HCT116 (cell line): ENCODE data around the gene SRSF5.

ENCODE experiments used
- CTCF ChIP-seq, 3 experiments: fragments of 200-600 bp in 1 of 3; sonication (generic) in 1 of 3; IDR thresholded peaks in 2 of 3; conservative IDR thresholded peaks in 1 of 3; 2 replicates each; pipeline ENCODE4 v1.5.1; 2012 to 2017; ENCODE audit warnings: low read depth in 2 of 3, low read length in 2 of 3, antibody characterized with exemption in 1 of 3, borderline replicate concordance in 1 of 3, control low read depth in 1 of 3, mild to moderate bottlenecking in 1 of 3, mixed read lengths in 1 of 3, mixed run types in 1 of 3, moderate library complexity in 1 of 3; ENCODE audit not compliant: insufficient read depth in 1 of 3
- EZH2 ChIP-seq: fragments of 200-600 bp; sonication (generic); IDR thresholded peaks from 2 replicates; pipeline ENCODE4 v1.6.1; 2017; ENCODE audit warnings: antibody characterized with exemption, mixed run types
- JUND ChIP-seq: IDR thresholded peaks from 2 replicates; pipeline ENCODE4 v1.6.1; 2012
- POLR2A ChIP-seq: IDR thresholded peaks from 2 replicates; pipeline ENCODE4 v1.7.0; 2011; ENCODE audit warnings: borderline replicate concordance; ENCODE audit not compliant: insufficient read depth, insufficient read length; ENCODE audit errors: extremely low read depth
- POLR2AphosphoS5 ChIP-seq: IDR thresholded peaks from 2 replicates; pipeline ENCODE4 v1.6.1; 2011; ENCODE audit warnings: mild to moderate bottlenecking, low read depth, low read length, moderate library complexity
- SIN3A ChIP-seq: IDR thresholded peaks from 2 replicates; pipeline ENCODE4 v1.6.1; 2012; ENCODE audit warnings: low read depth
- SP1 ChIP-seq: IDR thresholded peaks from 2 replicates; pipeline ENCODE4 v1.6.1; 2012; ENCODE audit warnings: low read depth
- SRF ChIP-seq: IDR thresholded peaks from 2 replicates; pipeline ENCODE4 v1.6.1; 2012; ENCODE audit warnings: low read depth
- YY1 ChIP-seq: IDR thresholded peaks from 2 replicates; pipeline ENCODE4 v1.6.1; 2011; ENCODE audit warnings: low read length, low read depth, moderate library complexity, mild to moderate bottlenecking; ENCODE audit not compliant: insufficient replicate concordance; ENCODE audit errors: extremely low read depth
- ZBTB33 ChIP-seq: IDR thresholded peaks from 2 replicates; pipeline ENCODE4 v1.6.1; 2011; ENCODE audit warnings: mild to moderate bottlenecking, low read length, moderate library complexity; ENCODE audit not compliant: insufficient replicate concordance; ENCODE audit errors: extremely low read depth
- ZNF274 ChIP-seq: fragments of 200-500 bp; sonication (Bioruptor generic); IDR thresholded peaks from 2 replicates; pipeline ENCODE4 v1.6.1; 2014; ENCODE audit warnings: mild to moderate bottlenecking, low read depth, low read length, inconsistent platforms
- TF ChIP-seq, protein P1 (sequence below): IDR thresholded peaks from 2 replicates; pipeline ENCODE4 v1.6.1; 2012
- TF ChIP-seq, protein P2 (sequence below): IDR thresholded peaks from 2 replicates; pipeline ENCODE4 v1.6.1; 2012

DNA sequence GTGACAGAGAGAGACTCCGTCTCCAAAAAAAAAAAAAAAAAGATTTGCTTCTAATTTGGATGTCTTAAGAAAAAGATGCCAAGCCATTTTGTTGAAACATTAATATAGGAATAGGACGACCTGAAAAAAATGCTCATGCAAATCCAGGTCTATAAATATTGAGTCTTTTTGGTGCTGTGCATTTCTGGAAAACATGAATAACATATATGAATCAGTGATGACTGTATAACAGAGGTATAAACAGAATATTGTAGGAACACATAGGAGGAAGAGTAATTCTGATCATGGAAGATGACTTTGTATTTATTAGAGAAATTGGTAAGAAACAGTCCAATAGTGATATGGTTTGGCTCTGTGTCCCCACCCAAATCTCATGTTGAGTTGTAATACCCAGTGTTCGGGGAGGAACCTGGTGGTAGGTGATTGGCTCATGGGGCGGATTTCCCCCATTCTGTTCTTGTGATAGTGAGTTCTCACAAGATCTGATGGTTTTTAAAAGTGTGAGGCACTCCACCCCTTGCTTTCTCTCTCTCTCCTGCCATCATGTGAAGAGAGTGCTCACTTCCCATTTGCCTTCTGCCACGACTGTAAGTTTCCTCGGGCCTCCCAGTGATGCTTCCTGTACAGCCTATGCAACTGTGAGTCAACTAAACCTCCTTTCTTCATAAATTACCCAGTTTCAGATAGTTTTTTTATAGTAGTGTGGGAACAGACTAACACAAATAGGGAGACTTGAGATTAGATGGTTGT, 3.0 kb upstream of the SRSF5 start:
- TF ChIP-seq CTCF (IDR thresholded peaks at IDR 0.05 in 2 of 3, conservative IDR thresholded peaks at IDR 0.05 in 1 of 3; ENCODE audit: borderline replicate concordance in 1 of 3, insufficient read depth in 1 of 3, low read depth in 2 of 3, low read length in 2 of 3) (no peak), SIN3A (no peak), YY1 (no peak), ZNF274 (no peak), EZH2 (no peak), SP1 (no peak), SRF (no peak), ZBTB33 (no peak), POLR2A (no peak), POLR2AphosphoS5 (no peak), JUND (no peak)
- TF ChIP-seq, protein P1, sequence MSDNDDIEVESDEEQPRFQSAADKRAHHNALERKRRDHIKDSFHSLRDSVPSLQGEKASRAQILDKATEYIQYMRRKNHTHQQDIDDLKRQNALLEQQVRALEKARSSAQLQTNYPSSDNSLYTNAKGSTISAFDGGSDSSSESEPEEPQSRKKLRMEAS: no peak
- TF ChIP-seq, protein P2, sequence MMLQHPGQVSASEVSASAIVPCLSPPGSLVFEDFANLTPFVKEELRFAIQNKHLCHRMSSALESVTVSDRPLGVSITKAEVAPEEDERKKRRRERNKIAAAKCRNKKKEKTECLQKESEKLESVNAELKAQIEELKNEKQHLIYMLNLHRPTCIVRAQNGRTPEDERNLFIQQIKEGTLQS: no peak
